OCI-LY1 (cell line): ENCODE data around the gene IDNK.

Source experiments
- H2AFZ ChIP-seq: fragments of 200-600 bp; sonication (generic), shearing (Covaris generic); 2 replicates; pipeline ENCODE4 v1.6.0; 2014; ENCODE audit warnings: antibody characterized with exemption, mild to moderate bottlenecking, low read length
- H3F3A ChIP-seq: fragments of 200-600 bp; sonication (generic), shearing (Covaris generic); 2 replicates; pipeline ENCODE4 v1.6.0; 2014; ENCODE audit warnings: mild to moderate bottlenecking, antibody characterized with exemption, low read length, moderate library complexity; ENCODE audit not compliant: insufficient read depth
- H3K27ac ChIP-seq: fragments of 200-600 bp; sonication (generic); 2 replicates; pipeline ENCODE4 v1.5.1; 2014; ENCODE audit warnings: low read length, mixed run types, mild to moderate bottlenecking, low read depth; ENCODE audit not compliant: poor library complexity, severe bottlenecking
- H3K27me3 ChIP-seq: fragments of 200-600 bp; sonication (generic); 2 replicates; pipeline ENCODE4 v1.6.0; 2014; ENCODE audit warnings: antibody characterized with exemption, mild to moderate bottlenecking, low read length, moderate library complexity; ENCODE audit not compliant: insufficient read depth
- H3K36me3 ChIP-seq: fragments of 200-600 bp; sonication (generic); 2 replicates; pipeline ENCODE4 v1.6.1; 2014; ENCODE audit warnings: mild to moderate bottlenecking, antibody characterized with exemption, low read length, moderate library complexity, mixed read lengths; ENCODE audit not compliant: insufficient read depth
- H3K4me1 ChIP-seq: fragments of 200-600 bp; sonication (generic); 2 replicates; pipeline ENCODE4 v1.5.1; 2014; ENCODE audit warnings: mild to moderate bottlenecking, low read length, moderate library complexity; ENCODE audit not compliant: insufficient read depth, severe bottlenecking
- H3K4me2 ChIP-seq: fragments of 200-600 bp; sonication (generic), shearing (Covaris generic); 2 replicates; pipeline ENCODE4 v1.6.1; 2014; ENCODE audit warnings: low read length
- H3K4me3 ChIP-seq: fragments of 200-600 bp; sonication (generic); 2 replicates; pipeline ENCODE4 v1.5.1; 2014; ENCODE audit warnings: low read length, low read depth, mild to moderate bottlenecking, mixed read lengths; ENCODE audit not compliant: poor library complexity, severe bottlenecking
- H3K79me2 ChIP-seq: fragments of 200-600 bp; shearing (Covaris generic); 2 replicates; pipeline ENCODE4 v1.6.1; 2016; ENCODE audit warnings: mixed run types, low read length, mixed read lengths; ENCODE audit not compliant: insufficient read depth
- H3K9ac ChIP-seq: fragments of 200-600 bp; sonication (generic), shearing (Covaris generic); 2 replicates; pipeline ENCODE4 v1.6.1; 2014; ENCODE audit warnings: mild to moderate bottlenecking, low read length, mixed read lengths
- H3K9me2 ChIP-seq: fragments of 200-600 bp; sonication (generic), shearing (Covaris generic); 2 replicates; pipeline ENCODE4 v1.6.1; 2014; ENCODE audit warnings: low read depth, mild to moderate bottlenecking, low read length, mixed read lengths
- H3K9me3 ChIP-seq: fragments of 200-600 bp; shearing (Covaris generic); 2 replicates; pipeline ENCODE4 v1.6.1; 2014; ENCODE audit warnings: low read length, mixed read lengths
- H4K20me1 ChIP-seq: fragments of 200-600 bp; sonication (generic), shearing (Covaris generic); 2 replicates; pipeline ENCODE4 v1.6.0; 2016; ENCODE audit warnings: mild to moderate bottlenecking, low read length; ENCODE audit not compliant: insufficient read depth
- EZH2 ChIP-seq: fragments of 200-600 bp; sonication (generic), shearing (Covaris generic); IDR thresholded peaks from 2 replicates; pipeline ENCODE4 v1.8.0; 2017; ENCODE audit warnings: borderline replicate concordance, mixed run types, mild to moderate bottlenecking, antibody characterized with exemption, low read length, moderate library complexity, mixed read lengths
- TF ChIP-seq, protein P1 (sequence below): fragments of 200-600 bp; sonication (generic), shearing (Covaris generic); IDR thresholded peaks from 2 replicates; pipeline ENCODE4 v1.5.1; 2017; ENCODE audit warnings: mild to moderate bottlenecking, antibody characterized with exemption, low read length, moderate library complexity, mixed read lengths

Gene IDNK

DNA sequence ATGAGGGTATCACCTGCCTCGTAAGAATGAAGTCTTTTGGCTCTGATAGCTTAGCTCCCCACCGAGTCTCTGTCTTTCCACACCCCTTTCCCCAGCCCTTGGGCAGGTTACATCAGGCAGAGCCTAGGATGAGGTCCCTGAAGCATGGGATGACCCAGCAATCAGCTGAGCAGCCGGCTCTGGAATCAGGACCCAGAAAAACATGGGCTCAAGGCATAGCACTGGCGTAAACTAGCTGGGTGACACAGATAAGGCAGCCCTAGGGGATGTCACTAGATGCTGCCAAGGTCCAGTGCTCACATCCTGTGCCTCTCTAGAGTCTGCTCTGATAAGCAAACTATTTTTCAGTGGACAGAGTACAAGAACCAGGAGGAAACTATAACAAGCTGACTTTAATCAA is 26.6 kb downstream of the IDNK start:
- no peaks in the 10 kb centered on the region for H3F3A ChIP-seq

GRCh38 chr9:83651558-83651957 is 28.6 kb downstream of the IDNK start:
- Histone ChIP-seq H3K4me3 (no peak overlapping the region), H3K9me2 (no peaks in the 10 kb centered on the region)

More for the DNA sequence above, 26.6 kb downstream of the IDNK start:
- no peak overlapping the region for H2AFZ ChIP-seq
- H3K4me2 ChIP-seq = no peak overlapping the region
- H3K79me2 ChIP-seq = no peaks in the 10 kb centered on the region
- no peak overlapping the region for H3K9ac ChIP-seq
- no peak overlapping the region for H3K4me3 ChIP-seq
- H4K20me1 ChIP-seq = no peaks in the 10 kb centered on the region
- H3K27ac ChIP-seq = peak overlapping the region; percentile 44
- no peaks in the 10 kb centered on the region for H3K27me3 ChIP-seq
- H3K9me3 ChIP-seq = peaks cover 5% of the 10 kb centered on the region; the same call in 1 of the 2 replicates
- no peak for TF ChIP-seq EZH2
- TF ChIP-seq, protein P1, sequence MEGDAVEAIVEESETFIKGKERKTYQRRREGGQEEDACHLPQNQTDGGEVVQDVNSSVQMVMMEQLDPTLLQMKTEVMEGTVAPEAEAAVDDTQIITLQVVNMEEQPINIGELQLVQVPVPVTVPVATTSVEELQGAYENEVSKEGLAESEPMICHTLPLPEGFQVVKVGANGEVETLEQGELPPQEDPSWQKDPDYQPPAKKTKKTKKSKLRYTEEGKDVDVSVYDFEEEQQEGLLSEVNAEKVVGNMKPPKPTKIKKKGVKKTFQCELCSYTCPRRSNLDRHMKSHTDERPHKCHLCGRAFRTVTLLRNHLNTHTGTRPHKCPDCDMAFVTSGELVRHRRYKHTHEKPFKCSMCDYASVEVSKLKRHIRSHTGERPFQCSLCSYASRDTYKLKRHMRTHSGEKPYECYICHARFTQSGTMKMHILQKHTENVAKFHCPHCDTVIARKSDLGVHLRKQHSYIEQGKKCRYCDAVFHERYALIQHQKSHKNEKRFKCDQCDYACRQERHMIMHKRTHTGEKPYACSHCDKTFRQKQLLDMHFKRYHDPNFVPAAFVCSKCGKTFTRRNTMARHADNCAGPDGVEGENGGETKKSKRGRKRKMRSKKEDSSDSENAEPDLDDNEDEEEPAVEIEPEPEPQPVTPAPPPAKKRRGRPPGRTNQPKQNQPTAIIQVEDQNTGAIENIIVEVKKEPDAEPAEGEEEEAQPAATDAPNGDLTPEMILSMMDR = no peak
- H3K4me1 ChIP-seq = peaks cover 8% of the 10 kb centered on the region
- peaks cover 52% of the 10 kb centered on the region for H3K36me3 ChIP-seq
- H3K9me2 ChIP-seq = no peaks in the 10 kb centered on the region

DNA sequence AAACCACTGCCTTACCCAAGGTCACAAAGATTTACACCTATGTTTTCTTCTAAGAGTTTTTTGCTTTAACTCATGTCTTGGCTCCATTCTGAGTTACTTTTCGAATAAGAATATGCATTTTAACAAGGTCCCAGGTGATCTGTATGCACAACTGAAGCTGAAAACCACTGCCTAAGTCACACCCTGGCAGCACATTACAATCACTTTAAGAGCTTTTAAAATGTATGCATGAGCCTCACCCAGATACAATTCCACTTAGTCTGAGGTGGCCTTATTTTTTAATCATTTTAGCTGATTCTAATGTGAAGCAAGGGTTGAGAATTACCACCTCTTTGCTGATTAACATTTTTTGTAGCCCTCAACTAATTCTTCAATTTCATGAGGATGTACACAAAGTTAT is 29.5 kb downstream of the IDNK start:
- H3K4me2 ChIP-seq = no peak overlapping the region
- H3K9me3 ChIP-seq = peaks cover 5% of the 10 kb centered on the region; the same call in 1 of the 2 replicates
- no peaks in the 10 kb centered on the region for H4K20me1 ChIP-seq
- no peaks in the 10 kb centered on the region for H3K79me2 ChIP-seq
- H3K27me3 ChIP-seq = no peaks in the 10 kb centered on the region
- H3K27ac ChIP-seq = no peak overlapping the region
- no peak overlapping the region for H3K4me3 ChIP-seq
- H2AFZ ChIP-seq = no peak overlapping the region
- H3K4me1 ChIP-seq = peaks cover 8% of the 10 kb centered on the region
- no peaks in the 10 kb centered on the region for H3K9me2 ChIP-seq
- TF ChIP-seq, protein P1 = no peak
- no peak for TF ChIP-seq EZH2
- H3K36me3 ChIP-seq = peaks cover 77% of the 10 kb centered on the region
- no peak overlapping the region for H3K9ac ChIP-seq
- no peaks in the 10 kb centered on the region; the same call in 1 of the 2 replicates for H3F3A ChIP-seq

More at GRCh38 chr9:83651558-83651957, 28.6 kb downstream of the IDNK start:
- H2AFZ ChIP-seq = no peak overlapping the region
- no peak overlapping the region for H3K4me2 ChIP-seq
- H3K4me1 ChIP-seq = peaks cover 8% of the 10 kb centered on the region
- no peaks in the 10 kb centered on the region; the same call in 1 of the 2 replicates for H3F3A ChIP-seq
- H4K20me1 ChIP-seq = no peaks in the 10 kb centered on the region
- H3K27me3 ChIP-seq = no peaks in the 10 kb centered on the region
- TF ChIP-seq EZH2 = no peak
- no peak overlapping the region for H3K27ac ChIP-seq
- H3K36me3 ChIP-seq = peaks cover 68% of the 10 kb centered on the region
- H3K9ac ChIP-seq = no peak overlapping the region
- peaks cover 5% of the 10 kb centered on the region; the same call in 1 of the 2 replicates for H3K9me3 ChIP-seq
- H3K79me2 ChIP-seq = no peaks in the 10 kb centered on the region

DNA sequence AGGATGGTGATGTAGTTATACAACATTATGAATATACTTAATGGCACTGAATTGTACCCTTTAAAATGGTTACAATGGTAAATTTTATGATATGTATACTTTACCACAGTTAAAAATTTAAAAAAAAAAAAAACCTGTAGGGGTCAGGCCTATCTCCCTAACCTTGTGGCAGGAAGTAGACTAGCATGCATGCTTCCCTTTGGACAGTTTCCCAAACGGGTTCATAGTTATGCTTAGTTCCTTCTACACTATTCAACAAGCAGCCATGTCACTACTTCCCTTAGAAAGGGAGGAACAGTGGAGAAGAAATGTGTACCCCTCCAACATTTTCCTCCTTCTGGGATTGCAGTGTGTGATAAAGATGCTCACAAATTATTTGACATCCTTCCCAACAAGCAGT is 32.5 kb downstream of the IDNK start:
- H3K27ac ChIP-seq = no peak overlapping the region
- no peaks in the 10 kb centered on the region for H3K27me3 ChIP-seq
- H3K9ac ChIP-seq = no peak overlapping the region
- H2AFZ ChIP-seq = no peak overlapping the region
- TF ChIP-seq EZH2 = no peak
- TF ChIP-seq, protein P1 = no peak
- H3K9me2 ChIP-seq = no peaks in the 10 kb centered on the region
- H4K20me1 ChIP-seq = no peaks in the 10 kb centered on the region
- H3K9me3 ChIP-seq = peaks cover 5% of the 10 kb centered on the region; the same call in 1 of the 2 replicates
- H3K4me3 ChIP-seq = no peak overlapping the region
- H3K36me3 ChIP-seq = peaks cover 97% of the 10 kb centered on the region
- H3K4me1 ChIP-seq = no peaks in the 10 kb centered on the region
- no peak overlapping the region for H3K4me2 ChIP-seq
- H3F3A ChIP-seq = no peaks in the 10 kb centered on the region; the same call in 1 of the 2 replicates
- no peaks in the 10 kb centered on the region for H3K79me2 ChIP-seq
